HG03139 (cell line): Measurements from ENCODE around the gene PPFIBP1.
A peak's percentile ranks its signal among the peaks of the same experiment; 100 is the strongest.
"Not testable (repeated sequence)": the region's sequence is repeated elsewhere in the genome, so short reads cannot be mapped to it uniquely, and the experiment has no call there.

Source experiments
- ATAC-seq: cut with Tn5 transposase; IDR thresholded peaks from one replicate; pipeline ENCODE4 v1.9.1; 2021; ENCODE audit not compliant: unreplicated experiment

Gene PPFIBP1

DNA sequence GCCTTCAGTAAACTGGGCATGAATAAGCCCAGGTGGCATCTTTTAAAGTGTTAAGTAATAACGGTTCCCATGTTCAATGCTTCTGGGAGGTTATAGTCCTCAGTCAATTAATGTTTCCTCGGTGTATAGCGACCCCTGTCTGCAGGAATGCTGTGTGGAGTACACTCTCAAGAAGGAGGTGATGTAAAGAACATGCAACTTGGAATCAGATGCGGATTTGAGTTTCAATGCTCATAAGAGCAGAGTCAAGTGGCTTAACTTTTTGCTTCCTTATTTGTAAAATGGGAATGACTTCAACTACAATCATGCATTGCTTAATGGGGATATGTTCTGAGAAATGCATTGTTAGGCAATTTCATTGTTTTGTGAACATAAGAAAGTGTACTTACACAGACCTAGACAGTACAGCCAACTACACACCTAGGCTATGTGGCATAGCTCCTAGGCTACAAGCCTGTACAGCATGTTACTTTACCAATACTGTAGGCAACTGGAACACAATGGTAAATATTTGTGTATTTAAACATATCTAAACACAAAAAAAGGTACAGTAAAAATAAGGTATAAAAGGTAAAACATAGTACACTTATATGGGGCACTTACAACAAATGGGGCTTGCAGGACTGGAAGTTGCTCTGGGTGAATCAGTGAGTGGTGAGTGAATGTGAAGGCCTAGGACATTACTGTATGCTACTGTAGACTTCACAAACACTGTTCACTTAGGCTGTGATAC lies 179.9 kb downstream of the PPFIBP1 start:
- ATAC-seq, result peak; percentile 70

DNA sequence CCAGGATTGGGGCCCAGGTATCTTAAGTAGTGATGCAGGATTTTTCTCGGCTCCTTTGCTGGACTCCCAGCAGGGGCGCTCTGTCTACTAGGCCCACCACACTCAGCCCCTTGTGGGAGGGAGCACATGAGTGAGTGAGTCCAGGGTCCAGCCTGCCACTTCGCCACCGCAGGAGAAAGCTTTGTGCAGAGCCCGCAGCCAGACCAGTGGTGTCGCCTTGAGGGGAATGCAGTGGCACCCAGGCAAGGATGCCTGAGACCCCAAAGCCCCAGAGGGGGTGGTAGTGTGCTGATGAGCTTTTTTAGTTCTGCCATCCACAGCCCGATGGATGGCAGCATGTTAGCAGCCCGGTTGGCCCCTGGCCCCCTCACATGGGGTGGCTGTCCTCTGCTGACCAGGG lies 181.3 kb downstream of the PPFIBP1 start:
- no peak for ATAC-seq

DNA sequence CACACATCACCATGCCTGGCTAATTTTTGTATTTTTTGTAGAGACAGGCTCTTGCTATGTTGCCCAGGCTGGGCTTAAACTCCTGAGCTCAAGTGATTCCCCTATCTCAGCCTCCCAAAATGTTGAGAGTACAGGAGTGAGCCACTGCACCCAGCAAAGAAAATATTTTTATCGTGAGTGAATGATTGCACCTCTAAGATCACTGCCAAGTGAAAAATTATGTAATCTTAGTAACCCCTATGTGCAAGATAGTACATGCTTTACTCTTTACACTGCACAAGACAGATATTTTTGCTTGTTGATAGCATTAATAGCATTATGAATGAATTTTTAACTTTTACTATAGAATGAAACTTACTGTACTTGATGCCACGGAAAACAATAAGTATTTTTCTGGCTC lies 183.2 kb downstream of the PPFIBP1 start:
- no peak for ATAC-seq

DNA sequence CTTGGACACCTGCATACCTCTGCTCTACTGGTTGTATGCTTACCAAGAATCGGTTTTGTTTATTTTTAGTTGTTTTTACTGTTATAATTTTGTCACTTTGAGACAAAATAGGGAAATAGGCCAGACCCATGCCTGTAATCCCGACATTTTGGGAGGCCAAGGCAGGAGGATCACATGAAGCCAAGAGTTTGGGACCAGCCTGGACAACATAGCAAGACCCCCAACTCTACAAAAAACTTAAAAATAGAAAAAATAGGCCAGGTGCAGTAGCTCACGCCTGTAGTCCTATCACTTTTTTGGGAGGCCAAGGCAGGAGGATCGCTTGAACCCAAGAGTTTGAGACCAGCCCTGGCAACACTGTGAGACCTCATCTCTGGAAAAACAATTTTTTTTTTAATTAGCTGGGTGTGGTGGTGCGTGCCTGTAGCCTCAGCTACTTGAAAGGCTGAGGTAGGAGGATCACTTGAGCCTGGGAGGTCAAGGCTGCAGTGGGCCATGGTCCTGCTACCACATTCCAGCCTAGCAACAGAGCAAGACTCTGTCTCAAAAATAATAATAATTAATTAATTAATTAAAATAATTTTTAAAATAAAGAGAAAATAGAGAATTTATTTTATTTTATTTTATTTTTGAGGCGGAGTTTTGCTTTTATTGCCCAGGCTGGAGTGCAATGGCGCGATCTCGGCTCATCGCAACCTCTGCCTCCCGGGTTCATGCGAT lies 185.4 kb downstream of the PPFIBP1 start:
- no peak for ATAC-seq

DNA sequence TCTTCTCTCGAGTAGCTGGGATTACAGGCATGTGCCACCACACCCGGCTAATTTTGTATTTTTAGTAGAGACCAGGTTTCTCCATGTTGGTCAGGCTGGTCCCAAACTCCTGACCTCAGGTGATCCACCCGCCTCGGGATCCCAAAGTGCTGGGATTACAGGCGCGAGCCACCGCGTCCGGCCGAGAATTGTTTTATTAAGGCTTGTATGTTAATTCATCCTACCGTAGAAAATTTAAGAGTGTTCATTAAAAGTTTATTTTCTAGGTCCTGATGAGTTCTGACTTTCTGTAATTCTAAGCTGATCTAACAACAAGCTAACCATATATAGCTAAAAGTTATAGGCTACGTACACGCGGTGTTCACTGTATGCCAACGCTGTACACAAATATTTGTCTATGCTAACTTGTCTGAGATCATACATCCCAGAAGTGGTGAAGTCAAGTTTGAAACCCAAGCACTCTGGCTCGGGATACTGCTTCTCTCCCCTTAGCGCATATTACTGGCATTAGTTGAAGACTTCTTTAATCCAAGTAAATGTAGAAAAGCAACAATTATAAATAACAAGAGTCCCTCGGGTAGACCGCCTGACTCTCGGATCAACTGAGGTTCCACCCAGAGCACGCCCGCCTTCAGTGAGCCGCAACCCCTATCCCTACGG lies 186.1 kb downstream of the PPFIBP1 start:
- ATAC-seq, result peak; percentile 32

DNA sequence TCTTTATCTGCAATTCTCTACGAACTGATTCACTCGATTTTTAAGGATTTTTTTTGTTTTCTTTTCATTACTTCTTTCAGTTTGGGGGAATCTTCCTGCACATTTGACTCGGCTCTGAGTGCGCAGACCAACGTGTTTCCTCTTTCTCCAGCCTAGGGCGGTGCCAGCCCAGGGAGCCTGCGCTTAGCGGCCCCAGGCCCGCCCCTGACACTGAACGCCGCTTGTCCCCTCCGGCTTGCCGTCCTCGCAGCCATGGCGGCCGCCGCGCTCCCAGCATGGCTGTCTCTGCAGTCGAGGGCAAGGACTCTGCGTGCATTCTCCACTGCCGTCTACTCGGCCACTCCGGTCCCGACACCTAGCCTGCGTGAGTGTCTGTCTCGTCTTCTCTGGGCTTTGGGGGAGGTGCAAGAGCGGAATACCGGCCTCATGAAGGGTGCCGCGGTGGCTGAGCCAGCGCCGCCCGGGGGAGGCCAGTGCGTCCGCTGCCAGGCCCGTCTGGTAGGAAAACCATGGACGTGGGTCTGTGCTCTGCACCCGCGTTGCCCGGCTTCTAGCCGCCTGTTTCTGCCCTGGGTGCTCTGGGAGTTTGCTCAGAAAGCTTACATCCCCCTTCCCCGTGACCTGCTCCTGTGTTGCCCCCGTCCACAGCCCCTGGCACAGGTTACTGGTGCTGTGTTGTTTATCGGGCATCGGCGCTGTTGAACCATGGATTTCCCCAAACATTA lies 186.7 kb downstream of the PPFIBP1 start, which contains the start of gene MRPS35:
TSS of gene MRPS35 (plus strand) at position 241 of the 725 bp plus-strand sequence. CDS start at position 253, 12 bp downstream.
- ATAC-seq, result peak; percentile 95

DNA sequence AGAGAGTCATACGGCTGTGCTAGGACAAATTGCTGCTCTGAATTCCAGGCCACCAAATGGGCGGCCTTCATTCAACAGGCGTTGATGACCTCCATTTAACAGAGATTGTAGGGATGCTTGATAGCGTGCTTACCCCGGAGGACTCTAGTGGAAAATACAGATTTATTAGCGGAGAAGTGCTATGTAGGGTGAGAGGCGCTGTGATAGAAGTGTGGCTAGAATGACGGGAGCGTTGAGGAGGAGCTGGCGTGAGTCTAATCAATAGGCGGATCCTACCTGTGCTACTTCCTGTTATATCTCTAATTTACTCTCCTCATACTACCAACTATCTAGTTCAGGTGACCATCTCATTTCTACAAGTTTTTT lies 187.3 kb downstream of the PPFIBP1 start:
- peak; percentile 24 for ATAC-seq

DNA sequence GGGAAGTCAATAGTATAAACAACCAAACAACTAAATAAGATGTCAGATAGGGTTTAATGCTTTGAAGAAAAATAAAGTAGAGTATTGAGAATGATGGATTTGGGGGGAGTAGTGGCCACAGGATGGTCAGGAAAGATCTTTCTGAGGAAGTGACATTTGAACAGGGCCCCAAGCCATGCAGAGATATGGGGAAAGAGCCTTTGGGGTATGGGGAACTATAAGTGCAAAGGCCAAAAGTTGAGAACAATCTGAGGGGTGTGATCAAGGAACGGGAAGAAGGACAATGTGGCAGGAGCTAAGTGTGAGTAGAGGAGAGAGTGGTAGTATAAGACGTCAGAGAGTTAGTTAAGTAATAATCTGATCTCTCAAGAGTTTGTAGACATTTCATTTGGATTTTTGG lies 188.0 kb downstream of the PPFIBP1 start:
- ATAC-seq, result no peak

DNA sequence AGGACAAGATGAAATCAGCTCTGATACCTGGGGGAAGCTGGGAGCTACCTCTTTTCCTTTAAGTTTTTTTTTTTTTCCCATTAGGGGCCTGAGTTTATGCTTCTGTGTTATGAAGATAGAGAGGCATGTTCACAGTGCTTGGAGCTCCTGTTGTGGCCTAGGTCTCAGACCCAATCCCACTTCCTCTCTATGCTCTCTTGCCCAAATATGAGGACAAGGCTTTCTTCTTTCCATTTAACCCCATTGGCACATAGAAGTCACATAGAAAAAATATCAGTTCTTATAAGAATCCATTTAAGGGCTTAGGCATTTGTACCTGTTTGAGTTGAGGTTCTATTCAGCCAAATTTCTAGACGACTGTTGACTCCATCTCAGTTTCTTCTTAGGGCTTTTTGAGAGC lies 199.2 kb downstream of the PPFIBP1 start:
- ATAC-seq, result no peak

DNA sequence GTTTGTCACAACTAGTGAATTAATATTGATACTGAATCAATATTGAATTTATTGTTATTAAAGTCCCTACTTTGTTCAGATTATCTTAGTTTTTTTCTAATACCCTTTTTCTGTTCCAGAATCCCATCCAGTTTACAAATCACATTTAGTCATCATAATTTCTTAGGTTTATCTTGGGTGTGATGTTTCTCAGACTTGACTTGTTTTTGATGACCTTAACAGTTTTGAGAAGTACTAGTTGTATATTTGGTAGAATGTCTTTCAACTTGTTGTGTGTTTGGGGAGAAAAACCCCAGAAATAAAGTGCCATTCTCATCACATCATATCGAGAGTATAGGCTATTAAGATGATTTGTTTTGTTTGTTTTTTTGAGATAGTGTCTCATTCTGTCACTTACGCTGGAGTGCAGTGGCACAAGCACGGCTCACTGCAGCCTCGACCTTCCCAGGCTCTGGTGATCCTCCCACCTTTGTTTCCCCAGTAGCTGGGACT lies 206.1 kb downstream of the PPFIBP1 start:
- no peak for ATAC-seq

DNA sequence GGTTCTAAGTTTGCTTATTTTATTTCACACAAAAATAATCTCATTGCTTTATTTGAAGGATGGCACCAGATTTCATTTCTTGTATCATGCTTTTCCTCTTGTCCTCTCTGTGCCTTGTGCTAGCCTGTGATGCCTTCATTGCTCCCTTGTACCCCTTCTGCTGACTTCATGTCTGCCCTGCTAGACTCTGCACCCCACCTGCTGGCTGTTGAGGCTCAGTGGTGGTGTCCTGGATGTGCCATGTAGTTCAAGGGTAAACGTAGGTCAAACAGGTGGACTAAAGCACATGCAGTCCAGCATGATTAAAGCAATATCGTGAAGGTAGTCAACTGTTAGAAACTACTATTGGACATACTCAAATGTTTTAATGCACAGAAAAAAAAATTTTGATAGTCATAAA lies 208.3 kb downstream of the PPFIBP1 start:
- ATAC-seq, result no peak

DNA sequence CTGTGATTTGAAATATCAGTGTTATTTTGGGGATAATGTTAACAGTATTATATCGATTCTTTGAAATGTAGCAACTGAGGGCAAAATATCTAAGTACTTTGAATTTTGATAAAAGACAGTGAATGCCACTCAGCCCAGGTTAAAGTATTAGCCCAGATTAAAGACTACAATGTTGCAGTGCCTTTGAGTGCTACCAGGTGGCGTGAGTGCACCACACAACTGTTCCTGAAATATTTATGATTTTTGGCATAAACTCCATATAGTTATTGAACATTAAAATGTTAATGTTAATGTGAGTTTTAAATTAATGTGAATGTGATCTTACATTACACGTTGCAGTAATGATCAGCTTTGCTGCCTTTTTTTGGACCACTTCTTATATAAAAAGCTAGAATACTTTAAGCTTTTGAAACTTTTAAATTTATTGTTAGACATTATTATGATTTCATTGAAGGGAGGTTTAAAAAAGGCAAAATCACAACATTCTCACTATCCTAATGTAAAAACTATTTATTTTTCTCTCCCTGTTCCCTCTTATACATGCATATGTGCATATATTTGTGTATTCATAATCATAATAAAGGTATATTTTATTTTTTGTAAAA lies 209.1 kb downstream of the PPFIBP1 start:
- peak; percentile 65 for ATAC-seq

DNA sequence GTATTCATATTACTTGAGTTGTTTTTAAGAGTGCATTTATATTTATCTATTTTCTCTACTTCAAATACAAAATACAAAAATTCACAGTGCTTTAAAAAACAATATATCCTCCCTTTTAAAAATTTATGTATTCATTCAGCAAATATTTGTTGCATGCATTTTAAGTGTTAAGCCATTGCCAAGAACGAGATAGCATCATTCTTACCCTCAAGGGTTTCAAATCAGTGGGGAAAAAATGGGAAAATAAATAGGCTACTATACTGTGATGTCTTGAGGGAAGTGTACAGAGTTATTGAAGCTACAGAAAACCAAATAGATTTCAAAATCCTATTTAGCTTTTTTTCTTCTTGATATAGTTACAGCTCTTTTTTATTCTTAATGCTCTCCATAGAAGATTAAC lies 209.8 kb downstream of the PPFIBP1 start:
- ATAC-seq, result no peak

DNA sequence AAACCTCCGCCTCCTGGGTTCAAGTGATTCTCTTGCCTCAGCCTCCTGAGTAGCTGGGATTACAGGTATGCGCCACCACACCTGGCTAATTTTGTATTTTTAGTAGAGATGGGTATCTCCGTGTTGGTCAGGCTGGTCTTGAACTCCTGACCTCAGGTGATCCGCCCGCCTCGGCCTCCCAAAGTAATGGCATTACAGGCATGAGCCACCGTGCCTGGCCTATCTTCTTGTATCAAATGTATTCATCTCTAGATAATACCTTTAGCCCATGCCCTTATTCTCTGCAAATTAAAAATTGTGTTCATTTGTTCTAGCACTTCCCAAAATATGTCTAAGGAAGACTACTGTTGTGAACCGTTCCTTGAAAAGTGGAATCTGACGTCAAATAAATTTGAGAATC lies 210.3 kb downstream of the PPFIBP1 start:
- not testable (repeated sequence) for ATAC-seq

DNA sequence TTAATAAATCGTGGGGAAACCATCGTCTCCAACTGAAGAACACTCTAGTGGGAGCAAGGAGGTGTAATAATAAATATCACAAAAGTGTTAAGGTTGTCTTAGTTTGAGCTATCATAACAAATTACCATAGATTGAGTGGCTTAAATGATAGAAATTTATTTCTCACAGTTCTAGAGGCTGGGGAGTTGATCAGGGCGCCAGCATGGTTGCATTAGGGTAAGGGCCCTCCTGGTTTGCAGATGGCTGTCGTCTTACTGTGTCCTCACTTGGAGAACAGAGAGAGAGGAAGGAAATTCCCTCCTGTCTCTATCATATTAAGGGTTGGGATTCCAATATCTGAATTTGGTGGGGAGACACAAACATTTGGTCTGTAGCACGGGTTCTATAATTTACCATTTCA lies 219.6 kb downstream of the PPFIBP1 start:
- ATAC-seq, result no peak
